ENCODE results near the gene CD80.

DNA sequence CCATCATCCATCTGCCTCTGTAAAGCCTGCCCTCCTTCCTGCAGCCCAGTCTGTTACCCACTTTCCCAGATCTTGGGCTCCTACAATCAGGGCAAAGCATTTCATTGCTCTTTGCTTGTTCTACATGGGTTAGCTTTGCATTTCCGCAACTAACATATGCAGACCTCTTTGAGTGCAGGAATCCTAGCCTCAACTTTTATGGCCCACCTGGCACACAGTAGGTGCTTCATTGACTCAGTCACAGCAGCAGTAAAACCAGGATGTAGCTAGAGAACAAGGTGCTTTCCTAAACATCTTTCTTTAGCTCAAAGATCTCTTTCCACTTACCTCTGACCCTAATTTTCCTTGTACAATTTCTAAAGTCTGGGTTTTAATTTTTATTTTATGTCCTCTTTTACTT is 3.5 kb downstream of the CD80 start:
- no peak for TF ChIP-seq TAF1 (IDR thresholded peaks at IDR 0.05; ENCODE audit: borderline replicate concordance, low read depth, low read length)
- TF ChIP-seq YY1 (IDR thresholded peaks at IDR 0.05; ENCODE audit: low read depth) = no peak
- TF ChIP-seq RFX5 (IDR thresholded peaks at IDR 0.05; ENCODE audit: low read length) = no peak
- TF ChIP-seq RAD21 (IDR thresholded peaks at IDR 0.05; ENCODE audit: low read length) = no peak
- TF ChIP-seq, protein P1, sequence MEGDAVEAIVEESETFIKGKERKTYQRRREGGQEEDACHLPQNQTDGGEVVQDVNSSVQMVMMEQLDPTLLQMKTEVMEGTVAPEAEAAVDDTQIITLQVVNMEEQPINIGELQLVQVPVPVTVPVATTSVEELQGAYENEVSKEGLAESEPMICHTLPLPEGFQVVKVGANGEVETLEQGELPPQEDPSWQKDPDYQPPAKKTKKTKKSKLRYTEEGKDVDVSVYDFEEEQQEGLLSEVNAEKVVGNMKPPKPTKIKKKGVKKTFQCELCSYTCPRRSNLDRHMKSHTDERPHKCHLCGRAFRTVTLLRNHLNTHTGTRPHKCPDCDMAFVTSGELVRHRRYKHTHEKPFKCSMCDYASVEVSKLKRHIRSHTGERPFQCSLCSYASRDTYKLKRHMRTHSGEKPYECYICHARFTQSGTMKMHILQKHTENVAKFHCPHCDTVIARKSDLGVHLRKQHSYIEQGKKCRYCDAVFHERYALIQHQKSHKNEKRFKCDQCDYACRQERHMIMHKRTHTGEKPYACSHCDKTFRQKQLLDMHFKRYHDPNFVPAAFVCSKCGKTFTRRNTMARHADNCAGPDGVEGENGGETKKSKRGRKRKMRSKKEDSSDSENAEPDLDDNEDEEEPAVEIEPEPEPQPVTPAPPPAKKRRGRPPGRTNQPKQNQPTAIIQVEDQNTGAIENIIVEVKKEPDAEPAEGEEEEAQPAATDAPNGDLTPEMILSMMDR (IDR thresholded peaks at IDR 0.05) = no peak

Data from SK-N-SH (cell line).